K562 (cell line): ENCODE results near the gene C2. TPM values are rescaled to one million over a fixed set of nuclear protein-coding genes. Genes with fewer than 3 reads are reported as not detected.
A peak's percentile ranks its signal among the peaks of the same experiment; 100 is the strongest.

Experiments used
- DPF2 ChIP-seq: fragments of 450-650 bp; IDR thresholded peaks from 2 replicates; pipeline ENCODE4 v1.6.1; 2016
- EP400 ChIP-seq: fragments of 450-650 bp; IDR thresholded peaks from 2 replicates; pipeline ENCODE4 v1.6.1; 2017; ENCODE audit warnings: antibody characterized with exemption, mild to moderate bottlenecking, moderate library complexity
- FOXJ2 ChIP-seq: fragments of 200-800 bp; sonication (Bioruptor generic); IDR thresholded peaks from 2 replicates; pipeline ENCODE4 v1.6.1; 2016; ENCODE audit warnings: missing genetic modification characterization, missing compliant biosample characterization
- HCFC1 ChIP-seq: IDR thresholded peaks from 2 replicates; pipeline ENCODE4 v1.6.1; 2012; ENCODE audit warnings: low read depth, low read length, improper control_type of control experiment
- HES1 ChIP-seq: fragments of 450-650 bp; IDR thresholded peaks from 2 replicates; pipeline ENCODE4 v1.6.1; 2016; ENCODE audit warnings: low read depth, mild to moderate bottlenecking, moderate library complexity
- MEIS2 ChIP-seq: fragments of 450-650 bp; IDR thresholded peaks from 2 replicates; pipeline ENCODE4 v1.6.1; 2014; ENCODE audit warnings: mild to moderate bottlenecking; ENCODE audit not compliant: partially characterized antibody
- RCOR1 ChIP-seq, 2 experiments: IDR thresholded peaks; 2 replicates each; pipeline ENCODE4 v1.6.1; 2012; ENCODE audit warnings: low read depth in 2 of 2, low read length in 2 of 2, borderline replicate concordance in 1 of 2, improper control_type of control experiment in 1 of 2
- RFX5 ChIP-seq: IDR thresholded peaks from 2 replicates; pipeline ENCODE4 v1.6.1; 2011; ENCODE audit warnings: low read depth, mild to moderate bottlenecking, improper control_type of control experiment, low read length
- SMAD3 ChIP-seq: fragments of 450-650 bp; formaldehyde crosslinking; conservative IDR thresholded peaks from 2 replicates; pipeline ENCODE4 v1.4.0; 2020; ENCODE audit warnings: mild to moderate bottlenecking
- SMAD4 ChIP-seq: fragments of 250-450 bp; sonication (Bioruptor Pico); conservative IDR thresholded peaks from 2 replicates; pipeline ENCODE4 v1.8.0; 2021; ENCODE audit warnings: inconsistent platforms, mild to moderate bottlenecking, moderate library complexity
- THAP7 ChIP-seq: fragments of 250-450 bp; sonication (Bioruptor Pico); IDR thresholded peaks from 2 replicates; pipeline ENCODE4 v1.5.0; 2021
- UBTF ChIP-seq, 2 experiments: IDR thresholded peaks; 2 replicates each; pipeline ENCODE4 v1.6.1; 2012; ENCODE audit warnings: improper control_type of control experiment in 2 of 2, low read depth in 2 of 2, low read length in 2 of 2, borderline replicate concordance in 1 of 2
- VEZF1 ChIP-seq: fragments of 200-800 bp; sonication (Bioruptor generic); IDR thresholded peaks from 2 replicates; pipeline ENCODE4 v1.6.1; 2017; ENCODE audit warnings: missing genetic modification characterization, missing compliant biosample characterization
- ZBTB12 ChIP-seq: fragments of 250-450 bp; sonication (Bioruptor Pico); IDR thresholded peaks from 2 replicates; pipeline ENCODE4 v1.4.0; 2020
- ZFX ChIP-seq: sonication (generic); formaldehyde crosslinking; IDR thresholded peaks from 2 replicates; pipeline ENCODE4 v1.8.0; 2022; ENCODE audit warnings: mild to moderate bottlenecking, missing genetic modification reagents, moderate library complexity
- ZNF280B ChIP-seq: fragments of 250-450 bp; sonication (Bioruptor Pico); IDR thresholded peaks from 2 replicates; pipeline ENCODE4 v1.5.1; 2021; ENCODE audit warnings: mild to moderate bottlenecking
- ZNF324 ChIP-seq: fragments of 250-450 bp; sonication (Bioruptor Pico); IDR thresholded peaks from 2 replicates; pipeline ENCODE4 v1.4.0; 2020; ENCODE audit warnings: mild to moderate bottlenecking
- ZNF699 ChIP-seq: fragments of 250-450 bp; sonication (Bioruptor Pico); IDR thresholded peaks from 2 replicates; pipeline ENCODE4 v1.8.0; 2021; ENCODE audit warnings: mild to moderate bottlenecking, moderate library complexity; ENCODE audit not compliant: insufficient replicate concordance
- polyA plus RNA-seq, 8 experiments: library from polyadenylated mRNA; depleted of rRNA in 4 of 8; stranded (reverse) in 5 of 8; unstranded in 3 of 8; fragments of >200 nt; fragmentation: Nextera tagmentation in 2 of 8; fragmentation: Illumina TruSeq in 1 of 8; extraction: Ambion mirVana in 2 of 8; extraction: Trizol in 1 of 8; gene quantifications; 2 replicates each; pipeline versions ENCODE4 v1.2.1 to v1.2.3, GENCODE V29; 2011 to 2014; ENCODE audit warnings: inconsistent platforms in 1 of 8, missing spikeins in 1 of 8
- total RNA-seq, 7 experiments: library from RNA; depleted of rRNA in 6 of 7; stranded (reverse); fragments of >200 nt in 6 of 7; fragmentation: Illumina TruSeq in 2 of 7; extraction: Trizol in 2 of 7; gene quantifications; 2 replicates each; pipeline versions ENCODE4 v1.2.1 to v1.2.3, GENCODE V29; 2011 to 2021; ENCODE audit warnings: low replicate concordance in 1 of 7

C2 gene
- total and polyA plus RNA-seq, 9 of the 15 experiments (the other 6 are each of a cell fraction or from before 2014, with no cell fraction given): 0.05 to 1.1 (median 0.39) TPM; not detected in 1

- TF ChIP-seq UBTF (IDR thresholded peaks at IDR 0.05; ENCODE audit: borderline replicate concordance in 1 of 2, low read depth in 2 of 2, low read length in 2 of 2) (0 out of 4 replicates have a peak, but pooled peaks of 1 of the 2 experiments have one; percentile 47), THAP7 (CRISPR knock-in tag) (no peak), RCOR1 (IDR thresholded peaks at IDR 0.05; ENCODE audit: borderline replicate concordance in 1 of 2, low read depth in 2 of 2, low read length in 2 of 2) (peak in 1 of 2 experiments; percentile 17; a peak in 1 of 4 replicates), ZNF699 (no peak), ZNF280B (CRISPR knock-in tag) (no peak), DPF2 (peak; percentile 81), ZBTB12 (CRISPR knock-in tag) (no peak), ZNF324 (CRISPR knock-in tag) (no peak), MEIS2 (no peak), SMAD4 (CRISPR knock-in tag) (peak; percentile 50), RFX5 (no peak), HES1 (no peak), EP400 (no peak; the same call in 1 of the 2 replicates), ZFX (peak; percentile 59), VEZF1 (CRISPR knock-in tag) (peak; percentile 74), HCFC1 (no peak), FOXJ2 (0 out of 2 replicates have a peak, but pooled peaks have one; percentile 20), SMAD3 (CRISPR knock-in tag) (0 out of 2 replicates have a peak, but pooled peaks have one; percentile 42)
Measured at GRCh38 chr6:31979238-31979898, 51.9 kb downstream of the C2 start (continued).
